GM19035 (cell line): ENCODE results near the gene COQ3.
A peak's percentile ranks its signal among the peaks of the same experiment; 100 is the strongest.

Experiments
- ATAC-seq: cut with Tn5 transposase; IDR thresholded peaks from one replicate; pipeline ENCODE4 v1.9.1; 2021; ENCODE audit not compliant: unreplicated experiment

COQ3 gene

DNA sequence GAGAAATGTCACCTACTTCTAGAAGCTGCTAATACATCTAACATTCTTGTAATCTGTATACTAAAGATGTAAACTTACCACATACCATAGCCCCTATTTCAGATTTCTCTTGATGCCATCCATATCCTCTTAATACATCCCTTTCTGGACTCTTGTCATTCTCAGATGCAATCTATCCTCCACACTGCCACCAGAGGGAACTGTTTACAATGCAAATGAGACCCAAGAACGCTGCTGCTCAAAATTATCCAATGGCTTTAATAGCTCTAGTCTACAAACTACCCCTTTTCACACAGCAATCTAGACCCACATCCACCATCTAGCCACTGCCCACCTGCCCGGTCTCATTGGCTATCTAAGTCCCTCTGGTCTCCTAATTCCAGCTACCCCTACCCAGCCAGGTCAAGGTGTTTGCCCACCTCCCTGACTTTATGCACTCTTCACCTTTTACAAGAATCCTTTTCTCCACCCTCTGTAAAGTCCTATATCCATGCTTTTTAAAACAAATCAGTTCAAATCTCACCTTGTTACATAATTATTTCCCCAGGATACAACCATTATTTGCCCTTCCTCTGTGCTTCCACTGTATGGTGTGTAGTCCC is 59.4 kb downstream of the COQ3 start:
- ATAC-seq, result peak; percentile 37

DNA sequence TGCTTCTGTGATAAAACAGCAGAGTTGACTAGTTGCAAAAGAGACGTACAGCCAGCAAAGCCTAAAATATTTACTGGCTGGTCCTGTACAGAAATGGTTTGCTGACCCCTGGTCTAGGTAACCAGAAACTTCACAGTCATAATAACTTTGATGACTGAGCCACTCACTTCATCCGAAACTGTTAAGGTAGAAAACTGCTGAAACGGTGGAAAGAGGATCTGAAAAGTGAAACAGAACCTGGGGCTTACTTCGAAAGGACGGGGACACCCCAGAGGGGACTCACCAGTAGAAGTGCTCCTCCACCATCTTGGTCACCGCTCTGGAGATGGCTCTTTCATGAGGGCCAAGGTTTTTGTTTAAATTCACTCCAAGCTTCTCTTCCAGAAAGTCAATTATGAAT is 60.9 kb downstream of the COQ3 start:
- peak; percentile 91 for ATAC-seq

DNA sequence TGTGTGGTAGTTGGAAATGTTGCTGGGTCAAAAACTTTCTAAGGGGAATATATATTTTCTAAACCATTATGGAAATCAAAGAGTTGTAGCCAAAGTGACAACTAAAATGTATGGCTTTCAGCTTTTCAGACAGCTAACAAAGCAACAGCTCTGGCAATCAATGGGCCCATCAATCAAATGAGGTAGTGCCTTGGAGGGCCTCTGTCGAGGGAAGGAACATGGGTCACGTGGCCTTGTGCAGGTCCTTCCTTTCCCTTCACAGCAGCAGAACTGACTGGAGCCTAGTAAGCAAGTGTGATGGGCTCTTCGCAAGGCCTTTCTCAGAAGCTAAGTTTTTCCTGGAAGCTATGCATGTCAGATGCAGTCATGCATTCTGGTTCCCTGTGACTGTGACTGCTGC is 62.5 kb downstream of the COQ3 start:
- no peak for ATAC-seq

DNA sequence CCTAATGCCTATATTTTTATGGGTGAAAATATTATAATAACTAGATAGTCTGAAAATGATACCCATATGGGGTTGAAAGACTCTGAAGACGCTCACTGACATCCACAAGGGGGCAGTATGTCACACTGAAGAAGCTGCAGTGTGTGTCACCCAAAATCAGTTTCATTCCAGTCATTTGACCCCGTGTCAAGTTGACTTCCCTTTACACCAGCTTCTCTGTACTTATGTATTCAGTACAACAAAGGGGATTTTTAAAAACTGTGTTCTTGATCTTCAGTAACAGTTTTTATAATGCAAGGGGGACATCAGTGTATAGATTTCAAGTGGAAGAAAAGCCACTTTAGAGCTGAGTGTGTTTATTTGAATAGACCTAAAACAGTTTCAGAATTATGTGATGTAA is 63.8 kb downstream of the COQ3 start:
- ATAC-seq, result peak; percentile 70

DNA sequence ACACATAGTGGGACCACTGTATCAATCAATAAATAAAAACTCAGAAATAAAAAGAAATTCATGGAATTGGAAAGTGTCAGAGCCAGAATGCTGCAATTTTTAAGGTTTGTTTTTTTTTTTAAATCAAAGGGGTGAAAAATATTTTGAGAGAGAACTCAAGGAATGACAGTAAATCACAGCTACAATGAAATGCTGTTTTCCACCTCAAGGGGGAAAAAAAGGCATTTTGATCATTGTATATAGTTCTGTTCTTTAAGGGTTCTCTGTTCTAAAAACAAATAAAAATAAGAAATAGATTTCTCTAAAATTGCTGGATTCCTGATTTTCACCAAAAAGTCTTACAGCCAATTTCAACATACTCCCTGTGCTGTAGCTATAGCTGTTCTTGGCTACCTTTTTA is 69.0 kb downstream of the COQ3 start:
- ATAC-seq, result no peak
